HCT116 (cell line): ENCODE results near the gene WDR93. TPM values are rescaled to one million over a fixed set of nuclear protein-coding genes. Genes with fewer than 3 reads are reported as not detected.

ENCODE experiments used
- ATAC-seq: fragments of 200-7000 bp; cut with Tn5 transposase; 2 replicates; pipeline ENCODE4 v1.9.1; 2020; ENCODE audit warnings: mild to moderate bottlenecking, moderate library complexity
- BruUV-seq: library from RNA; stranded (reverse); fragments of 400-500 nt; replicated peaks from 2 replicates; lab custom pipeline; 2021; lab: Mats Ljungman, UMichigan
- CTCF ChIA-PET: fragments of 300-600 bp; sonication (Branson Sonifier 250); formaldehyde crosslinking; loops from one replicate; lab custom pipeline; 2021; ENCODE audit warnings: antibody characterized with exemption; lab: Charles Lee
- POLR2A ChIA-PET: fragments of 300-600, 350-600 bp; sonication (Branson Sonifier 250); formaldehyde crosslinking; loops from one replicate; lab custom pipeline; 2021; ENCODE audit warnings: antibody characterized with exemption; lab: Charles Lee
- RAD21 ChIA-PET, 2 experiments: fragments of 300-600 bp; sonication (Branson Sonifier 250); formaldehyde crosslinking; loops; one replicate each; lab custom pipeline; 2023; ENCODE audit warnings: low total read pairs in 2 of 2; ENCODE audit not compliant: uncharacterized antibody in 2 of 2, unreplicated experiment in 2 of 2, low non-redundant PET in 1 of 2; lab: Charles Lee
- DNase-seq: peaks from one replicate; pipeline ENCODE4 v3.0.0-alpha.2; 2010; ENCODE audit warnings: low read depth, low spot score
- H2AFZ ChIP-seq: fragments of 200-600 bp; shearing (Covaris generic), sonication (generic); 2 replicates; pipeline ENCODE4 v1.6.1; 2017; ENCODE audit warnings: low read depth, mixed run types, mixed read lengths, antibody characterized with exemption, low read length; ENCODE audit not compliant: poor library complexity, severe bottlenecking
- H3K27ac ChIP-seq: 2 replicates; pipeline ENCODE4 v1.5.1; 2012; ENCODE audit warnings: low read depth, low read length
- H3K27me3 ChIP-seq: fragments of 200-600 bp; sonication (generic); 2 replicates; pipeline ENCODE4 v1.6.1; 2016; ENCODE audit warnings: mixed run types, low read length, mixed read lengths; ENCODE audit not compliant: insufficient read depth
- H3K36me3 ChIP-seq, 2 experiments: fragments of 200-500 bp in 1 of 2; fragments of 200-600 bp in 1 of 2; sonication (Bioruptor generic) in 1 of 2; sonication (generic) in 1 of 2; 2 replicates each; pipeline versions ENCODE4 v1.5.1 to v1.6.1; 2014 to 2016; ENCODE audit warnings: low read length in 2 of 2, inconsistent platforms in 1 of 2, mixed read lengths in 1 of 2, mixed run types in 1 of 2; ENCODE audit not compliant: insufficient read depth in 2 of 2, control insufficient read depth in 1 of 2
- H3K4me1 ChIP-seq, 2 experiments: fragments of 200-600 bp in 1 of 2; sonication (generic) in 1 of 2; 2 replicates each; pipeline versions ENCODE4 v1.5.1 to v1.6.1; 2012 to 2017; ENCODE audit warnings: low read length in 2 of 2, inconsistent platforms in 1 of 2, mild to moderate bottlenecking in 1 of 2, mixed read lengths in 1 of 2, mixed run types in 1 of 2, moderate library complexity in 1 of 2; ENCODE audit not compliant: insufficient read depth in 2 of 2, control insufficient read depth in 1 of 2
- H3K4me2 ChIP-seq: fragments of 200-600 bp; sonication (generic); 2 replicates; pipeline ENCODE4 v1.6.1; 2017; ENCODE audit warnings: mixed run types, low read length, mixed read lengths
- H3K4me3 ChIP-seq, 2 experiments: fragments of 200-600 bp in 1 of 2; sonication (generic) in 1 of 2; replicated peaks in 1 of 2; 2 replicates each; pipeline ENCODE4 v1.5.1; 2011 to 2016; ENCODE audit warnings: low read length in 2 of 2, control low read depth in 1 of 2, low read depth in 1 of 2, mild to moderate bottlenecking in 1 of 2, mixed read lengths in 1 of 2, mixed run types in 1 of 2
- H3K79me2 ChIP-seq: fragments of 200-600 bp; sonication (generic); 2 replicates; pipeline ENCODE4 v1.6.1; 2017; ENCODE audit warnings: mild to moderate bottlenecking, mixed run types, low read length, moderate library complexity, mixed read lengths; ENCODE audit not compliant: insufficient read depth
- H3K9ac ChIP-seq: fragments of 200-600 bp; sonication (generic); 2 replicates; pipeline ENCODE4 v1.6.1; 2016; ENCODE audit warnings: low read length, mixed read lengths
- H3K9me2 ChIP-seq: fragments of 200-600 bp; sonication (generic), shearing (Covaris generic); 2 replicates; pipeline ENCODE4 v1.6.1; 2017; ENCODE audit warnings: mixed run types, mild to moderate bottlenecking, moderate library complexity; ENCODE audit not compliant: insufficient read depth
- H3K9me3 ChIP-seq, 2 experiments: fragments of 200-500 bp in 1 of 2; fragments of 200-600 bp in 1 of 2; sonication (Bioruptor generic) in 1 of 2; sonication (generic) in 1 of 2; 2 replicates each; pipeline ENCODE4 v1.6.1; 2014 to 2017; ENCODE audit warnings: low read length in 2 of 2, mixed read lengths in 2 of 2, inconsistent platforms in 1 of 2, low read depth in 1 of 2, mild to moderate bottlenecking in 1 of 2, mixed run types in 1 of 2, moderate library complexity in 1 of 2; ENCODE audit not compliant: control insufficient read depth in 1 of 2, insufficient read depth in 1 of 2
- H4K20me1 ChIP-seq: fragments of 200-600 bp; sonication (generic), shearing (Covaris generic); 2 replicates; pipeline ENCODE4 v1.6.1; 2017; ENCODE audit warnings: mixed run types, mild to moderate bottlenecking, moderate library complexity; ENCODE audit not compliant: insufficient read depth
- CBX3 ChIP-seq: IDR thresholded peaks from 2 replicates; pipeline ENCODE4 v1.6.1; 2012; ENCODE audit warnings: low read depth
- CEBPB ChIP-seq: IDR thresholded peaks from 2 replicates; pipeline ENCODE4 v1.6.1; 2012; ENCODE audit warnings: low read depth
- EGR1 ChIP-seq: IDR thresholded peaks from 2 replicates; pipeline ENCODE4 v1.6.1; 2012; ENCODE audit warnings: low read depth
- ELF1 ChIP-seq: IDR thresholded peaks from 2 replicates; pipeline ENCODE4 v1.6.1; 2012; ENCODE audit warnings: low read depth, borderline replicate concordance
- EZH2 ChIP-seq: fragments of 200-600 bp; sonication (generic); IDR thresholded peaks from 2 replicates; pipeline ENCODE4 v1.6.1; 2017; ENCODE audit warnings: antibody characterized with exemption, mixed run types
- FOSL1 ChIP-seq: IDR thresholded peaks from 2 replicates; pipeline ENCODE4 v1.6.1; 2012; ENCODE audit warnings: low read depth
- JUND ChIP-seq: IDR thresholded peaks from 2 replicates; pipeline ENCODE4 v1.6.1; 2012
- MAX ChIP-seq: IDR thresholded peaks from 2 replicates; pipeline ENCODE4 v1.6.1; 2012
- POLR2AphosphoS5 ChIP-seq: IDR thresholded peaks from 2 replicates; pipeline ENCODE4 v1.6.1; 2011; ENCODE audit warnings: mild to moderate bottlenecking, low read depth, low read length, moderate library complexity
- REST ChIP-seq: IDR thresholded peaks from 2 replicates; pipeline ENCODE4 v1.6.1; 2012; ENCODE audit warnings: low read depth
- SIN3A ChIP-seq: IDR thresholded peaks from 2 replicates; pipeline ENCODE4 v1.6.1; 2012; ENCODE audit warnings: low read depth
- SP1 ChIP-seq: IDR thresholded peaks from 2 replicates; pipeline ENCODE4 v1.6.1; 2012; ENCODE audit warnings: low read depth
- SRF ChIP-seq: IDR thresholded peaks from 2 replicates; pipeline ENCODE4 v1.6.1; 2012; ENCODE audit warnings: low read depth
- TCF7L2 ChIP-seq: IDR thresholded peaks from 2 replicates; pipeline ENCODE4 v1.7.0; 2011; ENCODE audit warnings: borderline replicate concordance, inconsistent platforms; ENCODE audit not compliant: insufficient read depth, insufficient read length; ENCODE audit errors: extremely low read depth
- YY1 ChIP-seq: IDR thresholded peaks from 2 replicates; pipeline ENCODE4 v1.6.1; 2011; ENCODE audit warnings: low read length, low read depth, moderate library complexity, mild to moderate bottlenecking; ENCODE audit not compliant: insufficient replicate concordance; ENCODE audit errors: extremely low read depth
- ZFX ChIP-seq: fragments of 450-650 bp; IDR thresholded peaks from 2 replicates; pipeline ENCODE4 v1.6.1; 2017
- ZNF274 ChIP-seq: fragments of 200-500 bp; sonication (Bioruptor generic); IDR thresholded peaks from 2 replicates; pipeline ENCODE4 v1.6.1; 2014; ENCODE audit warnings: mild to moderate bottlenecking, low read depth, low read length, inconsistent platforms
- intact Hi-C: fragments of 100-400 bp; cut with micrococcal nuclease; formaldehyde crosslinking; loops from 2 replicates; pipeline ENCODE4 v1.10.0; 2022
- total RNA-seq: library from RNA; stranded (reverse); gene quantifications from one replicate; pipeline ENCODE4 v1.2.1, GENCODE V29; 2021; ENCODE audit not compliant: unreplicated experiment

The WDR93 gene
- total RNA-seq, 1 experiment from 2014 or later, result 0.42 TPM

GRCh38 chr15:89767411-89767915 is 76.9 kb downstream of the WDR93 start:
- ChIA-PET RAD21 (no interaction called here), POLR2A (no interaction called here)
- ATAC-seq, result no peak

GRCh38 chr15:89768071-89768500 is 77.5 kb downstream of the WDR93 start:
- RAD21 ChIA-PET, result no interaction called here
- H3K9me3 ChIP-seq, result no peaks in the 10 kb centered on the region
- H3K4me3 ChIP-seq, result no peak overlapping the region
- no peaks in the 10 kb centered on the region for H3K9me2 ChIP-seq
- no peak overlapping the region for H3K9ac ChIP-seq
- H3K4me1 ChIP-seq, result peaks cover 0 to 14% of the 10 kb centered on the region in 2 experiments; a peak in 2 of 4 replicates
- ATAC-seq (no peak), DNase-seq (no peak)
- H3K4me2 ChIP-seq, result no peak overlapping the region
- no TSS peak for BruUV-seq
- H3K36me3 ChIP-seq, result no peaks in the 10 kb centered on the region
- no peak overlapping the region for H2AFZ ChIP-seq
- POLR2A ChIA-PET, result no interaction called here
- H3K79me2 ChIP-seq, result no peaks in the 10 kb centered on the region
- intact Hi-C loops, result no loop called here
- no peak overlapping the region for H3K27ac ChIP-seq
- H4K20me1 ChIP-seq, result no peaks in the 10 kb centered on the region
- H3K27me3 ChIP-seq, result no peaks in the 10 kb centered on the region
- CTCF ChIA-PET, result interaction anchor here (1.1 kb wide), 1 partner anchor 107 kb away, joined by 4 read pairs; no protein-coding TSS in a partner anchor
- TF ChIP-seq JUND (no peak), EZH2 (no peak), ZFX (no peak), REST (no peak), FOSL1 (no peak), ZNF274 (no peak), SRF (no peak), EGR1 (no peak), SIN3A (no peak)

More at GRCh38 chr15:89767411-89767915, 76.9 kb downstream of the WDR93 start:
- no peaks in the 10 kb centered on the region for H3K79me2 ChIP-seq
- DNase-seq, result no peak
- TF ChIP-seq TCF7L2 (no peak), ZFX (no peak), MAX (no peak), ZNF274 (no peak), SRF (no peak), JUND (no peak), EGR1 (no peak), CEBPB (no peak), SP1 (no peak), EZH2 (no peak), FOSL1 (no peak), YY1 (no peak), POLR2AphosphoS5 (no peak), CBX3 (no peak), ELF1 (no peak)
- no peaks in the 10 kb centered on the region for H3K9me2 ChIP-seq
- H3K4me1 ChIP-seq, result peaks cover 0 to 9% of the 10 kb centered on the region in 2 experiments; a peak in 1 of 4 replicates
- BruUV-seq, result no TSS peak
- H3K4me2 ChIP-seq, result no peak overlapping the region
- no peak overlapping the region for H3K27ac ChIP-seq
- no peak overlapping the region for H2AFZ ChIP-seq
- H4K20me1 ChIP-seq, result no peaks in the 10 kb centered on the region
- H3K27me3 ChIP-seq, result no peaks in the 10 kb centered on the region
- intact Hi-C loops, result no loop called here
- no peak overlapping the region for H3K9ac ChIP-seq
- no peaks in the 10 kb centered on the region for H3K36me3 ChIP-seq
- CTCF ChIA-PET, result interaction anchor here (1.1 kb wide), 1 partner anchor 107 kb away, joined by 4 read pairs; no protein-coding TSS in a partner anchor
- no peak overlapping the region for H3K4me3 ChIP-seq
- H3K9me3 ChIP-seq, result no peaks in the 10 kb centered on the region
